ENCODE data around the gene ACSF3. TPM values are rescaled to one million over a fixed set of nuclear protein-coding genes. Genes with fewer than 3 reads are reported as not detected.
"Not testable (repeated sequence)": the region's sequence is repeated elsewhere in the genome, so short reads cannot be mapped to it uniquely, and the experiment has no call there.

The ACSF3 gene
- total RNA-seq, 1 donor from 2014 or later, result 41.1 TPM

GRCh38 chr16:89090182-89090630 is 3.4 kb upstream of the ACSF3 start:
- intact Hi-C loops (cut with DNase I), result no loop called here
- ATAC-seq, result no peak
- no peak for DNase-seq (ENCODE audit: low spot score)

- no peak for ATAC-seq
- intact Hi-C loops (cut with DNase I), result no loop called here
Observed at GRCh38 chr16:89090669-89091426, 2.8 kb upstream of the ACSF3 start.

GRCh38 chr16:89092013-89092412 is 1.6 kb upstream of the ACSF3 start:
- DNase-seq (ENCODE audit: low spot score) (no peak), ATAC-seq (no peak)
- intact Hi-C loops (cut with DNase I), result no loop called here

More at GRCh38 chr16:89090669-89091426, 2.8 kb upstream of the ACSF3 start:
- no peak for DNase-seq (ENCODE audit: low spot score)

GRCh38 chr16:89093252-89093601 is 425 bp upstream of the ACSF3 start:
- ATAC-seq; DNase-seq (ENCODE audit: low spot score); intact Hi-C loops (cut with DNase I): not testable (repeated sequence)

GRCh38 chr16:89094252-89094879 is 714 bp downstream of the ACSF3 start:
- intact Hi-C loops (cut with DNase I), result no loop called here
- no peak for DNase-seq (ENCODE audit: low spot score)
- no peak for ATAC-seq

- intact Hi-C loops (cut with DNase I), result no loop called here
- ATAC-seq (no peak), DNase-seq (ENCODE audit: low spot score) (no peak)
Observed at GRCh38 chr16:89094880-89095258, 1.2 kb downstream of the ACSF3 start.

- ATAC-seq (no peak), DNase-seq (ENCODE audit: low spot score) (no peak)
- intact Hi-C loops (cut with DNase I), result no loop called here
Observed at GRCh38 chr16:89095491-89095951, 1.9 kb downstream of the ACSF3 start.

- intact Hi-C loops (cut with DNase I), result no loop called here
- ATAC-seq (no peak), DNase-seq (ENCODE audit: low spot score) (no peak)
Observed at GRCh38 chr16:89096042-89096717, 2.5 kb downstream of the ACSF3 start.

- DNase-seq (ENCODE audit: low spot score) (no peak), ATAC-seq (no peak)
- intact Hi-C loops (cut with DNase I), result no loop called here
Observed at GRCh38 chr16:89096768-89097391, 3.2 kb downstream of the ACSF3 start.

- no peak for ATAC-seq
- intact Hi-C loops (cut with DNase I), result no loop called here
- DNase-seq (ENCODE audit: low spot score), result no peak
Observed at GRCh38 chr16:89097392-89097772, 3.7 kb downstream of the ACSF3 start.

GRCh38 chr16:89098767-89099430 is 5.2 kb downstream of the ACSF3 start:
- ATAC-seq (no peak), DNase-seq (ENCODE audit: low spot score) (no peak)
- intact Hi-C loops (cut with DNase I), result no loop called here

- DNase-seq (ENCODE audit: low spot score) (no peak), ATAC-seq (no peak)
- intact Hi-C loops (cut with DNase I), result no loop called here
Observed at GRCh38 chr16:89099905-89100304, 6.3 kb downstream of the ACSF3 start.

GRCh38 chr16:89100601-89101302 is 7.1 kb downstream of the ACSF3 start:
- ATAC-seq (no peak), DNase-seq (ENCODE audit: low spot score) (no peak)
- intact Hi-C loops (cut with DNase I), result no loop called here

GRCh38 chr16:89101303-89102040 is 7.8 kb downstream of the ACSF3 start:
- DNase-seq (ENCODE audit: low spot score), result no peak
- ATAC-seq, result no peak
- intact Hi-C loops (cut with DNase I), result no loop called here

GRCh38 chr16:89102041-89102471 is 8.4 kb downstream of the ACSF3 start:
- intact Hi-C loops (cut with DNase I), result no loop called here
- ATAC-seq (no peak), DNase-seq (ENCODE audit: low spot score) (no peak)

GRCh38 chr16:89102481-89103073 is 8.9 kb downstream of the ACSF3 start:
- intact Hi-C loops (cut with DNase I), result no loop called here
- DNase-seq (ENCODE audit: low spot score), result no peak
- ATAC-seq, result no peak

- intact Hi-C loops (cut with DNase I), result no loop called here
- ATAC-seq (no peak), DNase-seq (ENCODE audit: low spot score) (no peak)
Observed at GRCh38 chr16:89103156-89103555, 9.5 kb downstream of the ACSF3 start.

GRCh38 chr16:89103781-89104180 is 10.1 kb downstream of the ACSF3 start:
- DNase-seq (ENCODE audit: low spot score) (no peak), ATAC-seq (no peak)
- intact Hi-C loops (cut with DNase I), result no loop called here

All from sciatic nerve (tissue), 2 donors.